AG04449 (cell line): Measurements from ENCODE around the gene NRG2.

Source experiments
- CTCF ChIA-PET: fragments of 350-600 bp; formaldehyde crosslinking; extraction: SDS; loops from one replicate; lab custom pipeline; 2021; ENCODE audit warnings: antibody characterized with exemption; lab: Yijun Ruan, JAX
- POLR2A ChIA-PET: fragments of 400-600, 350-600 bp; formaldehyde crosslinking; extraction: SDS; loops from one replicate; lab custom pipeline; 2020; ENCODE audit warnings: antibody characterized with exemption, inconsistent platforms; lab: Yijun Ruan, JAX
- DNase-seq: peaks from one replicate; pipeline ENCODE4 v3.0.0-alpha.2; 2010; ENCODE audit warnings: low read depth, low spot score
- H3K4me3 ChIP-seq: 2 replicates; pipeline ENCODE4 v1.5.1; 2011; ENCODE audit warnings: low read depth, mild to moderate bottlenecking, control low read depth, low read length
- CTCF ChIP-seq: IDR thresholded peaks from one replicate; pipeline ENCODE4 v1.5.1; 2011; ENCODE audit warnings: mild to moderate bottlenecking, moderate library complexity, low read length, control low read depth, inconsistent platforms; ENCODE audit not compliant: insufficient read depth; ENCODE audit errors: missing control alignments

The NRG2 gene

GRCh38 chr5:139952574-139952973 is 90.5 kb downstream of the NRG2 start:
- ChIA-PET CTCF (interaction anchor here (5.5 kb wide), 1 partner anchor 16 kb away, joined by 32 read pairs; no protein-coding TSS in a partner anchor), POLR2A (no interaction called here)
- DNase-seq, result no peak
- no peak overlapping the region for H3K4me3 ChIP-seq
- no peak for TF ChIP-seq CTCF

GRCh38 chr5:139951983-139952382 is 91.1 kb downstream of the NRG2 start:
- H3K4me3 ChIP-seq, result no peak overlapping the region
- TF ChIP-seq CTCF, result no peak
- CTCF ChIA-PET, result interaction anchor here (5.5 kb wide), 1 partner anchor 17 kb away, joined by 32 read pairs; no protein-coding TSS in a partner anchor
- POLR2A ChIA-PET, result no interaction called here
- DNase-seq, result no peak

GRCh38 chr5:139951296-139951924 is 91.7 kb downstream of the NRG2 start:
- ChIA-PET POLR2A (no interaction called here), CTCF (interaction anchor here (1.3 to 5.5 kb wide), 2 partner anchors 17 to 19 kb away, joined by 3 to 32 read pairs; no protein-coding TSS in a partner anchor)
- H3K4me3 ChIP-seq, result no peak overlapping the region
- no peak for TF ChIP-seq CTCF
- DNase-seq, result no peak

- POLR2A ChIA-PET, result no interaction called here
- no peak for DNase-seq
- no peak for TF ChIP-seq CTCF
- H3K4me3 ChIP-seq, result no peak overlapping the region
- CTCF ChIA-PET, result interaction anchor here (1.0 to 5.5 kb wide), 4 partner anchors 16 to 175 kb away, joined by 3 to 32 read pairs (median 3); no protein-coding TSS in a partner anchor
Measured at GRCh38 chr5:139950436-139950835, 92.7 kb downstream of the NRG2 start.

GRCh38 chr5:139949710-139950109 is 93.4 kb downstream of the NRG2 start:
- no peak for TF ChIP-seq CTCF
- CTCF ChIA-PET, result interaction anchor here (1.1 to 5.5 kb wide), 2 partner anchors 17 to 19 kb away, joined by 3 to 32 read pairs; no protein-coding TSS in a partner anchor
- POLR2A ChIA-PET, result no interaction called here
- DNase-seq, result no peak
- no peak overlapping the region for H3K4me3 ChIP-seq

- POLR2A ChIA-PET, result no interaction called here
- CTCF ChIA-PET, result interaction anchor here (5.5 kb wide), 1 partner anchor 21 kb away, joined by 32 read pairs; no protein-coding TSS in a partner anchor
- DNase-seq, result no peak
- no peak overlapping the region for H3K4me3 ChIP-seq
- no peak for TF ChIP-seq CTCF
Measured at GRCh38 chr5:139947727-139948126, 95.4 kb downstream of the NRG2 start.
